ENCODE results near the gene RAI1.
"Not testable (repeated sequence)": the region's sequence is repeated elsewhere in the genome, so short reads cannot be mapped to it uniquely, and the experiment has no call there.

GRCh38 chr17:17639661-17640270, 41.5 kb upstream of the RAI1 start:
- not testable (repeated sequence) for TF ChIP-seq TARDBP (IDR thresholded peaks at IDR 0.05); L3MBTL2 (conservative IDR thresholded peaks at IDR 0.05); FOXA1 (IDR thresholded peaks at IDR 0.05); ARNT (IDR thresholded peaks at IDR 0.05)

Data from HEK293T (cell line).